Dendritic cell treated with granulocyte-macrophage colony-stimulating factor and Interleukin-4, amounts not matched to agents 40 ng/mL and 50 ng/mL, for 4 days (primary cell): ENCODE measurements around the gene DPP10.
A peak's percentile ranks its signal among the peaks of the same experiment; 100 is the strongest.

Experiments
- H3K27ac Mint-ChIP-seq: one replicate; pipeline ENCODE4 v1.8.0; 2022; ENCODE audit warnings: mild to moderate bottlenecking, mixed read lengths
- H3K27me3 Mint-ChIP-seq: one replicate; pipeline ENCODE4 v1.8.0; 2022; ENCODE audit warnings: mild to moderate bottlenecking, mixed read lengths
- H3K36me3 Mint-ChIP-seq: one replicate; pipeline ENCODE4 v1.8.0; 2022; ENCODE audit warnings: low read depth, mixed read lengths
- H3K4me1 Mint-ChIP-seq: one replicate; pipeline ENCODE4 v1.8.0; 2022; ENCODE audit warnings: low read depth, mixed read lengths
- H3K4me3 Mint-ChIP-seq: one replicate; pipeline ENCODE4 v1.8.0; 2022; ENCODE audit warnings: mild to moderate bottlenecking, moderate library complexity, mixed read lengths
- H3K9me3 Mint-ChIP-seq: one replicate; pipeline ENCODE4 v1.8.0; 2022; ENCODE audit warnings: mixed read lengths
- intact Hi-C: fragments of 100-400 bp; cut with micrococcal nuclease; formaldehyde crosslinking; loops from one replicate; pipeline ENCODE4 v1.15.0; 2022

DPP10 gene

GRCh38 chr2:114579542-114579941 lies 137.1 kb downstream of the DPP10 start:
- no peaks in the 10 kb centered on the region for H3K27me3 Mint-ChIP-seq
- H3K9me3 Mint-ChIP-seq, result no peaks in the 10 kb centered on the region
- H3K4me1 Mint-ChIP-seq, result no peaks in the 10 kb centered on the region
- H3K36me3 Mint-ChIP-seq, result no peaks in the 10 kb centered on the region
- no peak overlapping the region for H3K27ac Mint-ChIP-seq
- H3K4me3 Mint-ChIP-seq, result no peak overlapping the region
- intact Hi-C loops, result no loop called here

GRCh38 chr2:114580691-114581090 lies 138.2 kb downstream of the DPP10 start:
- Mint-ChIP-seq H3K27me3 (no peaks in the 10 kb centered on the region), H3K4me3 (no peak overlapping the region), H3K27ac (no peak overlapping the region), H3K36me3 (no peaks in the 10 kb centered on the region), H3K4me1 (no peaks in the 10 kb centered on the region), H3K9me3 (no peaks in the 10 kb centered on the region)
- intact Hi-C loops, result no loop called here

GRCh38 chr2:114598329-114598728 lies 155.9 kb downstream of the DPP10 start:
- H3K36me3 Mint-ChIP-seq, result no peaks in the 10 kb centered on the region
- H3K27ac Mint-ChIP-seq, result no peak overlapping the region
- no peaks in the 10 kb centered on the region for H3K27me3 Mint-ChIP-seq
- no peak overlapping the region for H3K4me3 Mint-ChIP-seq
- intact Hi-C loops, result no loop called here
- no peaks in the 10 kb centered on the region for H3K9me3 Mint-ChIP-seq
- no peaks in the 10 kb centered on the region for H3K4me1 Mint-ChIP-seq

GRCh38 chr2:114609203-114609602 lies 166.8 kb downstream of the DPP10 start:
- Mint-ChIP-seq H3K36me3 (no peaks in the 10 kb centered on the region), H3K27ac (no peak overlapping the region), H3K9me3 (no peaks in the 10 kb centered on the region), H3K27me3 (no peaks in the 10 kb centered on the region), H3K4me3 (no peak overlapping the region), H3K4me1 (no peaks in the 10 kb centered on the region)
- intact Hi-C loops, result no loop called here

- Mint-ChIP-seq H3K4me1 (no peaks in the 10 kb centered on the region), H3K36me3 (no peaks in the 10 kb centered on the region), H3K27ac (no peak overlapping the region), H3K4me3 (no peak overlapping the region), H3K27me3 (no peaks in the 10 kb centered on the region), H3K9me3 (no peaks in the 10 kb centered on the region)
- intact Hi-C loops, result no loop called here
Observed at GRCh38 chr2:114609801-114610200, 167.4 kb downstream of the DPP10 start.

GRCh38 chr2:114610677-114611076 lies 168.2 kb downstream of the DPP10 start:
- Mint-ChIP-seq H3K27me3 (no peaks in the 10 kb centered on the region), H3K9me3 (no peaks in the 10 kb centered on the region), H3K4me1 (no peaks in the 10 kb centered on the region), H3K27ac (no peak overlapping the region), H3K36me3 (no peaks in the 10 kb centered on the region), H3K4me3 (no peak overlapping the region)
- intact Hi-C loops, result no loop called here

- intact Hi-C loops, result no loop called here
- Mint-ChIP-seq H3K36me3 (no peaks in the 10 kb centered on the region), H3K9me3 (no peaks in the 10 kb centered on the region), H3K4me3 (no peak overlapping the region), H3K4me1 (no peaks in the 10 kb centered on the region), H3K27me3 (no peaks in the 10 kb centered on the region), H3K27ac (no peak overlapping the region)
Observed at GRCh38 chr2:114614592-114614991, 172.2 kb downstream of the DPP10 start.

- Mint-ChIP-seq H3K27me3 (no peaks in the 10 kb centered on the region), H3K27ac (no peak overlapping the region)
Observed at GRCh38 chr2:114628481-114628880, 186.0 kb downstream of the DPP10 start.

GRCh38 chr2:114631146-114631545 lies 188.7 kb downstream of the DPP10 start:
- H3K36me3 Mint-ChIP-seq, result no peaks in the 10 kb centered on the region
- H3K27me3 Mint-ChIP-seq, result no peaks in the 10 kb centered on the region
- no peak overlapping the region for H3K27ac Mint-ChIP-seq
- H3K4me1 Mint-ChIP-seq, result no peaks in the 10 kb centered on the region
- no peak overlapping the region for H3K4me3 Mint-ChIP-seq
- intact Hi-C loops, result no loop called here
- H3K9me3 Mint-ChIP-seq, result no peaks in the 10 kb centered on the region

More at GRCh38 chr2:114628481-114628880, 186.0 kb downstream of the DPP10 start:
- Mint-ChIP-seq H3K4me1 (no peaks in the 10 kb centered on the region), H3K36me3 (no peaks in the 10 kb centered on the region), H3K9me3 (no peaks in the 10 kb centered on the region), H3K4me3 (no peak overlapping the region)
- intact Hi-C loops, result no loop called here

GRCh38 chr2:114642166-114642770 lies 199.8 kb downstream of the DPP10 start:
- Mint-ChIP-seq H3K27me3 (no peaks in the 10 kb centered on the region), H3K4me3 (no peak overlapping the region)

GRCh38 chr2:114642988-114643553 lies 200.6 kb downstream of the DPP10 start:
- H3K27me3 Mint-ChIP-seq, result no peaks in the 10 kb centered on the region

More at GRCh38 chr2:114642166-114642770, 199.8 kb downstream of the DPP10 start:
- Mint-ChIP-seq H3K4me1 (no peaks in the 10 kb centered on the region), H3K27ac (no peak overlapping the region), H3K9me3 (peaks cover 8% of the 10 kb centered on the region), H3K36me3 (no peaks in the 10 kb centered on the region)
- intact Hi-C loops, result no loop called here

GRCh38 chr2:114651933-114652332 lies 209.5 kb downstream of the DPP10 start:
- Mint-ChIP-seq H3K36me3 (no peaks in the 10 kb centered on the region), H3K4me3 (no peak overlapping the region), H3K27ac (no peak overlapping the region), H3K27me3 (no peaks in the 10 kb centered on the region), H3K4me1 (no peaks in the 10 kb centered on the region), H3K9me3 (peaks cover 7% of the 10 kb centered on the region)
- intact Hi-C loops, result no loop called here

More at GRCh38 chr2:114642988-114643553, 200.6 kb downstream of the DPP10 start:
- H3K4me1 Mint-ChIP-seq, result no peaks in the 10 kb centered on the region
- H3K27ac Mint-ChIP-seq, result no peak overlapping the region
- intact Hi-C loops, result no loop called here
- no peaks in the 10 kb centered on the region for H3K36me3 Mint-ChIP-seq
- H3K9me3 Mint-ChIP-seq, result peaks cover under 1% of the 10 kb centered on the region
- H3K4me3 Mint-ChIP-seq, result no peak overlapping the region

GRCh38 chr2:114659880-114660279 lies 217.4 kb downstream of the DPP10 start:
- Mint-ChIP-seq H3K9me3 (no peaks in the 10 kb centered on the region), H3K27ac (no peak overlapping the region), H3K4me1 (peaks cover 8% of the 10 kb centered on the region), H3K36me3 (no peaks in the 10 kb centered on the region), H3K27me3 (peaks cover 17% of the 10 kb centered on the region), H3K4me3 (no peak overlapping the region)
- intact Hi-C loops, result no loop called here

- no peak overlapping the region for H3K27ac Mint-ChIP-seq
- H3K4me3 Mint-ChIP-seq, result peak overlapping the region; percentile 41
- intact Hi-C loops, result no loop called here
- H3K4me1 Mint-ChIP-seq, result peaks cover 8% of the 10 kb centered on the region
- peaks cover 17% of the 10 kb centered on the region for H3K27me3 Mint-ChIP-seq
- H3K36me3 Mint-ChIP-seq, result no peaks in the 10 kb centered on the region
- no peaks in the 10 kb centered on the region for H3K9me3 Mint-ChIP-seq
Observed at GRCh38 chr2:114661971-114662939, 219.8 kb downstream of the DPP10 start.
